ENCODE data around the gene DNASE1L1. TPM values are rescaled to one million over a fixed set of nuclear protein-coding genes. Genes with fewer than 3 reads are reported as not detected.

DNASE1L1 gene
- total and polyA plus RNA-seq, 7 donors: 42.2 to 149 (median 75.1) TPM

DNA sequence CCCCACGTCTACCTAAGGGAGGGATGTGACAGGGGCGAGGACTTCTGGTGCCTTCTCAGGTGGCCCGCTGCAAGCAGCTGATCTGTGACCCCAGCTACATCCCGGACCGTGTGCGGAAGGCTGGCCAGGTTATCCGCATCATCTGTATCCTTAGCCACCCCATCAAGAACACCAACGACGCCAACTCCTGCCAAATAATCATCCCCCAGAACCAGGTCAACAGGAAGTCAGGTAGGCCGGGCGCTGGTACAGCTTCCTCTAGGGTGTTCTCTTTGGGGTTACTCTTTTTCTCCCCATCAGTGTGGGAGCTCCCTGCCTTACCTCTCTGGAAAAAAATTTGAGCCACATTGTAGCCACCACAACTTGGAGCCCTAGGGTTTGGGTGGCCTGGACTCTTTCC is 32.5 kb upstream of the DNASE1L1 start:
- ATAC-seq: no peak
- H3K9me3 ChIP-seq: no peaks in the 10 kb centered on the region
- no peaks in the 10 kb centered on the region for H3K27me3 ChIP-seq (ENCODE audit: insufficient read depth in 3 of 3, low read length in 2 of 3)
- H3K4me3 ChIP-seq: no peak overlapping the region
- intact Hi-C loops (cut with DNase I): no loop called here
- H3K4me1 ChIP-seq: peaks cover 10% of the 10 kb centered on the region
- peaks cover 2 to 32% of the 10 kb centered on the region in 2 donors for H3K36me3 ChIP-seq (ENCODE audit: insufficient read depth in 1 of 2, low read depth in 1 of 2)
- no peak for DNase-seq
- no peak overlapping the region for H3K27ac ChIP-seq
- WGBS, 3 donors: 86 to 88% (median 88%) methylated on average over 9 to 11 of the region's 11 CpGs
- TF ChIP-seq, protein P1, sequence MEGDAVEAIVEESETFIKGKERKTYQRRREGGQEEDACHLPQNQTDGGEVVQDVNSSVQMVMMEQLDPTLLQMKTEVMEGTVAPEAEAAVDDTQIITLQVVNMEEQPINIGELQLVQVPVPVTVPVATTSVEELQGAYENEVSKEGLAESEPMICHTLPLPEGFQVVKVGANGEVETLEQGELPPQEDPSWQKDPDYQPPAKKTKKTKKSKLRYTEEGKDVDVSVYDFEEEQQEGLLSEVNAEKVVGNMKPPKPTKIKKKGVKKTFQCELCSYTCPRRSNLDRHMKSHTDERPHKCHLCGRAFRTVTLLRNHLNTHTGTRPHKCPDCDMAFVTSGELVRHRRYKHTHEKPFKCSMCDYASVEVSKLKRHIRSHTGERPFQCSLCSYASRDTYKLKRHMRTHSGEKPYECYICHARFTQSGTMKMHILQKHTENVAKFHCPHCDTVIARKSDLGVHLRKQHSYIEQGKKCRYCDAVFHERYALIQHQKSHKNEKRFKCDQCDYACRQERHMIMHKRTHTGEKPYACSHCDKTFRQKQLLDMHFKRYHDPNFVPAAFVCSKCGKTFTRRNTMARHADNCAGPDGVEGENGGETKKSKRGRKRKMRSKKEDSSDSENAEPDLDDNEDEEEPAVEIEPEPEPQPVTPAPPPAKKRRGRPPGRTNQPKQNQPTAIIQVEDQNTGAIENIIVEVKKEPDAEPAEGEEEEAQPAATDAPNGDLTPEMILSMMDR (IDR thresholded peaks at IDR 0.05): no peak

DNA sequence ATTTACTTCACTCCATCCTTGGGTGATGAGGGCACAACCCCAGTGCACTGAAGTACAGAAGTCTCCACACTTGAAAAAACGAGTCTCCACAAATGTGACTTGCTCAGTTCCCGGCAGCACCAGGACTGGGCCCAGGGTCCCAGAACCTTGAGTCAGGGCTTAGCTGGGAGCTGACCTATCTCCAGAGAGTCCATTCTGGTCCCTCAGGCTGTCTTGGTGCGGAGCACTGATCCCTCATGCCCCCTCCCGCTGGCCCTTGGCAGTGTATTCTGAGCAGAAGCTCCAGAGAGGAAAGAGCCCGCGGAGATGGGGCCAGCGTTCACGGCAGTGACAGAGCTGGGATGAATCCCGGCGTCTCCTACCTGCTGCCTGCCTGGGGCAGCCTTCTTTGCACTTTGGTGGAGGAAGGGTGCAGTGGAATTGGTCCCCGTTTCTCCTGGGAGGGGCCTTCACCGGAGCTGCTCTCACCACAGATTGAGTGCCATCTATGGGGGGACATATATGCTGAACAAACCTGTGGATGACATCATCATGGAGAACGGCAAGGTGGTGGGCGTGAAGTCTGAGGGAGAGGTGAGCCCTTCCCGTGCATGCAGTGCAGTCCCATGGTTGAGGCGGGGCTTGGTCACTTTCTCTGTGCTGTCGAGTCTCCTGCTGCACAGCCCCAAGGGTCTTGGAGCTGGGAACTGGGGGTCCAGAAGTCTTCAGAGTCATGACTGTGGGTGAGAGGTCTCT is 31.7 kb upstream of the DNASE1L1 start:
- Histone ChIP-seq H3K9me3 (no peaks in the 10 kb centered on the region), H3K36me3 (ENCODE audit: insufficient read depth in 1 of 2, low read depth in 1 of 2) (peaks cover 2 to 25% of the 10 kb centered on the region in 2 donors), H3K4me1 (peaks cover 10% of the 10 kb centered on the region), H3K27ac (no peak overlapping the region), H3K4me3 (no peak overlapping the region), H3K27me3 (ENCODE audit: insufficient read depth in 3 of 3, low read length in 2 of 3) (no peaks in the 10 kb centered on the region)
- TF ChIP-seq, protein P1 (IDR thresholded peaks at IDR 0.05): no peak
- ATAC-seq (no peak), DNase-seq (no peak)
- WGBS, 3 donors: 83 to 86% (median 84%) methylated on average over 15 to 17 of the region's 17 CpGs
- intact Hi-C loops (cut with DNase I): no loop called here

DNA sequence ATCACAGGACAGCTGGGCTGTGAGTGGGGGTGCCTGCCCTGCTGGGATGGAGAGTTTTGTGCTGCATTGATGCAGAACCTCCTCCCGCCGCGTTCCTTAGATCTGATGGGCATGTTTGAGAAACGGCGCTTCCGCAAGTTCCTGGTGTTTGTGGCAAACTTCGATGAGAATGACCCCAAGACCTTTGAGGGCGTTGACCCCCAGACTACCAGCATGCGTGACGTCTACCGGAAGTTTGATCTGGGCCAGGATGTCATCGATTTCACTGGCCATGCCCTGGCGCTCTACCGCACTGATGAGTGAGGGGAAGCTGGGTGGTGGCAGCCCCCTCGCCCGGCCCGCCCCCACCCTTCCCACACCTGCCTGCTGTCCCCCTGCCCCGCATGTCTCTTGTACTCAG is 30.8 kb upstream of the DNASE1L1 start:
- Histone ChIP-seq H3K27me3 (ENCODE audit: insufficient read depth in 3 of 3, low read length in 2 of 3) (no peaks in the 10 kb centered on the region), H3K27ac (no peak overlapping the region), H3K36me3 (ENCODE audit: insufficient read depth in 1 of 2, low read depth in 1 of 2) (peaks cover 2 to 25% of the 10 kb centered on the region in 2 donors), H3K9me3 (no peaks in the 10 kb centered on the region), H3K4me3 (no peak overlapping the region), H3K4me1 (peaks cover 2% of the 10 kb centered on the region)
- WGBS, 3 donors: 92 to 94% (median 92%) methylated on average over 12 to 18 of the region's 18 CpGs
- DNase-seq: no peak
- TF ChIP-seq, protein P1 (IDR thresholded peaks at IDR 0.05): no peak
- intact Hi-C loops (cut with DNase I): no loop called here
- ATAC-seq: no peak

DNA sequence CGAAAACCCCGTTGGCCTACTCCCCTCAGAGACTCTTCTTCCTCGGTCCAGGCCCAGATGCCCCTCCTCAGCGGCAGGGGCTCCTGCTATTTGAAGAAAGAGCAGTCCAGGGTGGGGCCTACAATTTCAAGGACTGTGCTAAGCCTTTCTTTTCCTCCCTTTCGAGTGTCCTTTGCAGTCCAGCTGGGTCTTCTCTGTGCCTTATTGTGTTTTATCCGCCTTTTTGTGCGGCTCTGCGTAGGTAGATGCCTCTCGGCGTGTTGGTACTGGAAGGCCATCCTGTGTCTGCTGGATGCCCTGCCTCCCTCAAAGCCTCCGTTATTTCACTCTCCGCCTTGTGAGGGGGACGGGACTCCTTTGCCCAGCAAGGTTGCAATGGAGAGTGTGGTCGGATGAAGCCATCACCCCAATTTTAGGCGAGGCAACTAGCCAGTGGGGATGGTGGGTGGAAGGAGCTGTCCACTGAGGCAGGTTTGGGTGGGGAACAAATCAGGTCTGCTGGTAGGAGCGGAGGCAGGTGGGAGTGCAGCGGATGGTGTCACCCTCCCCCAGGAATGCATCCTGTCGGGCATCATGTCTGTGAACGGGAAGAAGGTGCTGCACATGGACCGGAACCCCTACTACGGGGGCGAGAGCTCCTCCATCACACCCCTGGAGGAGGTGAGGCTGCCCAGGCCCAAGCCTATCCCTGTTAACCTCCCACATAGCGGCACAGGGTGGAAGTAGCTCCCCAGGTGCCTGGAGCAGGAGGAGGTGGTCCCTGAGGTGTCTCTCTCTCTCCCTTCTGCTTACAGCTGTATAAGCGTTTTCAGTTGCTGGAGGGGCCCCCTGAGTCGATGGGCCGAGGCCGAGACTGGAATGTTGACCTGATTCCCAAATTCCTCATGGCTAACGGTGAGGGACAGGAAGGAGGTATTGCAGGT is 29.2 kb upstream of the DNASE1L1 start:
- H3K27me3 ChIP-seq (ENCODE audit: insufficient read depth in 3 of 3, low read length in 2 of 3): no peaks in the 10 kb centered on the region
- ATAC-seq (no peak), DNase-seq (no peak)
- peak overlapping the region; percentile 79 for H3K4me3 ChIP-seq
- H3K9me3 ChIP-seq: no peaks in the 10 kb centered on the region
- H3K4me1 ChIP-seq: no peaks in the 10 kb centered on the region
- intact Hi-C loops (cut with DNase I): no loop called here
- H3K27ac ChIP-seq: no peak overlapping the region
- peaks cover 2 to 32% of the 10 kb centered on the region in 2 donors for H3K36me3 ChIP-seq (ENCODE audit: insufficient read depth in 1 of 2, low read depth in 1 of 2)
- TF ChIP-seq, protein P1 (IDR thresholded peaks at IDR 0.05): no peak
- 32 to 55% (median 33%) methylated on average over 20 to 28 of the region's 28 CpGs for WGBS, 3 donors

Measured in psoas muscle (tissue), 8 donors.